AG08396 (cell line): Measurements from ENCODE around the gene PSMB7.

Experiments
- DNase-seq: peaks from one replicate; pipeline ENCODE4 v3.0.0; 2012; ENCODE audit warnings: low spot score, mixed read lengths

The PSMB7 gene

DNA sequence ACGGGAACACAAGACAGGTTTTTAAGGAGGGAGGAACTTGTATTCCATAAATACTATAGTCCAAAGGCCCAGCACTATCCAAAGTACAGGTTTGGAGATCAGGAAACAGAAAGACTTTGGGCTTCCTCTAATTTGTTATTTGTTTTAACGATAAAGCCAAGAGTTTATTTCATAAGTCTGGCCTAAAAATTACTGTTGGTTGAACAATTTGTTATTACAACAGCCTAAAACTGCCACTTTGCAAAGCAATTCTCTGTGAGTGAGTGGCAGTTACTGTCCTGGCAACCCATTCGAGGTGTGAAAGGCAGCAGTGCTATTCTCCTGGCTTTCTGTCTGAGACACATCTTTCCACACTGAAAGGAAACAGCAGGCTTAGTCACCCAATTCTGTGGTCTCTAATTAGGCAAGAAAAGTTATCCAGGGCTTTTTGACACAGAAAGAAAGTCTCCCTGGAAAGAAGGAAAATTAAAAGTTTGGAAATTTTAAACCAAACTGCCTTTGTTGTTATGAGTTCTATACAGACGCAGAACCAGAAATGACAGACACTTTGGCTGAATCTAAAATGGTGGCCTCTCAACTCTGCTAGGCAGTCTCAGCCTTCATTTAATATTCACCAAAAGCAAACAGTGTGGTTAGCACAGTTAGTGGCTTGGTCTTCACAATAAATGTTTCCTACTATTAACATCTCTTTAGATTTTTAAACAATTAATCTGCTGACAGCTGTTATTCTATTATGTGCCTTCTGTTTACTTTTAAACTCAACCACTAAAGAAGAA lies 33.9 kb downstream of the PSMB7 start:
- no peak for DNase-seq

DNA sequence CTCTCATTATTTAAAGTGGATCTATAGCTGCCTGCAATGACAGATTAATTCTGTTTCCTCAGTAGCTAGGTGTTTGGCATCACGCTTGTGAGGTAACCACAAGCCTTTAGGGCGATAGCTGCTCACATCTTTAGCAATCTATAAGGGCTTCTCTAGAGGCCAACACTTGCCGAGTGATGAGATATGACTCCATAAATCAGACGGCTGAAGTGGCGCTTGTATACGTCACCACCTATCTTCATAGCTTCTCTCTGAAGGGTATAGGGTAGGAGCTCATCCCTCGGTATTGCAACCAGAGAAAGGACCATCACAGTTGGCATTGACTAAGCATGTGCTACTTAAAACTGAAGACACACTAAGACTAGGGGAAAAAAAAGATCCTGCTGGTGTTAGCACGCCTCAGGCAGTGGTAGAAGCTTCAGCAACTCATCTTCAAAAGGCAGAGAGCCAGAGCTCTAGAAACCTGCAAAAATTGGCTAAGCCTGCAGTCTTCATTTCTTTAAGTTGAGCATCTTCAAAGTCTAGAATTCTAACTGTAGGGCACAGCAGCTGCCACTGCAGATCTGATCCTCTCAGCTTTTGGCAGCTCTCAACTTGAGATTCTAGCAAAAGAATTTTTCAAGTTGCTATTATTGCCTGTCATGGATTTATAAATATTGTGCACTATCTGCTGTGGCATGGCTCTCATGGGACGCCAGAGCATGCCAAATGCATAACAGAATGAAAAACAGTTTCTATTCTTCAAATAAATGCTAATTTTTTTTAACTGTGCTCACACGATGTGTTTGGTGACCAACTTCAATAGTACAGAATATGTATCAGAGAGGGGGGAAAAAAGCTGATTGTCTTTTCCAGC lies 37.5 kb downstream of the PSMB7 start:
- DNase-seq: no peak

DNA sequence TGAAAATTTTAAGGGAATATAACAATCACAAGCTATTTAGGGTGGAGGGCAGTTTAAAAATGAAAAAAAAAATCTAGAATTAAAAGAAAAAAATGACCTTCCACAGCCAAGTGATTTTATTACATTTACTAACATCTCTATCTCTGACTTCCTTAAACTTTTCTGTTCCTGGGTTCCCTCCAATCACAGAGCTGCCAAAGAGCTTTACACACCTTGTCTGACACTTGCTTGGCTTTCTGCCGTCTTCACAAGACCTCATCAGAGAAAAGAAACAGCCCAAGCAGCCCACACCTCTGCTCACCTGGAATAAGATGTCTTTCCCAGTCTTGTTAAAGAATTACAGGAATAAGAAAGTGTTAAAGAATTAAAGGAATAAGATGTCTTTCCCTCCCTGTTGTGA lies 38.9 kb downstream of the PSMB7 start:
- no peak for DNase-seq

DNA sequence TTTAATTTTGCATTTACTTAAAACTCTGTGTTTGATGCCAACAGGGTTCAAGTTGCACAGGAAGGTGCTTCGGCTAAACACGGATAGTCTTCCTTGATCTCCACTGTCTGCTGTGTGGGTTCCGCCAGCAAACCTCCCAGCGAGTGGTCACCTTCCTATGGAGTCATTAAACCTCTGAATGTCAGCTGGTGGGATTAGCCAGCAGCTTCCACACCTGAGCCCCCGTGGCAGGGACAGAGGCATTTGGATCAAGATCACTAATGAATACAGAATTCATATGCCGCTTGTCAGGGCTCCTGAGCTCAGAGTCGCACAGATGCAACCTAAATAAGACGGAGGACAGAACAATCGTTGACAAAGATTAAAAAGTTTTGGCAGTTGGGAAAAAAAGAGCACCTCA lies 39.5 kb downstream of the PSMB7 start:
- DNase-seq: no peak

DNA sequence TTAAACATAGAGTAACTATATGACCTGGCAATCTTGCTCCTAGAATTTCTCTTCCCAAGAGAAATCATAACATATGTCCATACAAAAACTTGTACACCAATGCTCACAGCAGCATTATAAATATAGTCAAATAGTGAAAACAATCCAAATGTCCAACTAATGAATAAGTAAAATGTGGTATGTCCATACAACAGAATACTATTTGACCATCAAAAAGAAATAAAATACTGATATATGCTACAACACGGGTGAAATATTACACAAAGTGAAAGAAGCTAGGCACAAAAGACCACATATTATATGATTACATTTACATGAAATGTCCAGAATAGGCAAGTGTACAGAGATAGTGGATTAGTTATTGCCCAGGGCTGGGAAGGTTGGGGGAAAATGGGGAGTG lies 41.4 kb downstream of the PSMB7 start:
- no peak for DNase-seq

DNA sequence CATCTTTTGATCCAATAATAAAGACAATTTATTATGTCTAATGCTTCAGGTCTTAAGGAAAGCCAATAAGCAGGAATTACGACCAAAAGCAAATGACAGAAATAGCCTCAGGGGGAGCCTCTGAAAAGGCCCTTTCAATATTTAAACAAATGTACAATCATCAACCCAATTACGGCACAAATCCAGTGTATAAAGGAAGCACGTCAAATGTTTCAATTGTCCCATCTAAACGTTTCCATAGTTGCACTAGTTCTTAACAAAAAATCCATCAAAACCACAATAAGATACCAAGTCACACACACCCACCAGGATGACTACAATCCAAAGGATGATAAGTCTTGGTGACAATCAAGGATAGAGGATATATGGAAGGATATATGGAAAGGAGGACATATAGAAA lies 41.9 kb downstream of the PSMB7 start:
- DNase-seq: no peak

DNA sequence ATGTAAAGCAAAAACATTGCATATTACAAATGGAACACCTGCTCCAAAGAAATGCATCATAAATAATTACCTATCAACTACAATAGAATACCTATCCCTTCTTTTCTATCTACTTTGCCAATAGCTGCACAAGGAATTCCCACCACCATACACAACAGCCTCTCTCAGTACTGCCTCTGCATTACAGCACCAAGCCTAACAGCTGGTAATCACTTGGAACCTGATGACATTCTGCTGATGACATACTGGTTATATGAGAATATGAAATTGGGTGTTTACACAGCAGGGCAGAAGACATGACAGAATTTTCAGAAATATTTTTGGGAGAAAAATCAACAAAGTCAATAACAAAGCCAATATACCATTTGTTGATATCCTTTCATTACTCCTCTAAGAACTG lies 43.2 kb downstream of the PSMB7 start:
- no peak for DNase-seq

DNA sequence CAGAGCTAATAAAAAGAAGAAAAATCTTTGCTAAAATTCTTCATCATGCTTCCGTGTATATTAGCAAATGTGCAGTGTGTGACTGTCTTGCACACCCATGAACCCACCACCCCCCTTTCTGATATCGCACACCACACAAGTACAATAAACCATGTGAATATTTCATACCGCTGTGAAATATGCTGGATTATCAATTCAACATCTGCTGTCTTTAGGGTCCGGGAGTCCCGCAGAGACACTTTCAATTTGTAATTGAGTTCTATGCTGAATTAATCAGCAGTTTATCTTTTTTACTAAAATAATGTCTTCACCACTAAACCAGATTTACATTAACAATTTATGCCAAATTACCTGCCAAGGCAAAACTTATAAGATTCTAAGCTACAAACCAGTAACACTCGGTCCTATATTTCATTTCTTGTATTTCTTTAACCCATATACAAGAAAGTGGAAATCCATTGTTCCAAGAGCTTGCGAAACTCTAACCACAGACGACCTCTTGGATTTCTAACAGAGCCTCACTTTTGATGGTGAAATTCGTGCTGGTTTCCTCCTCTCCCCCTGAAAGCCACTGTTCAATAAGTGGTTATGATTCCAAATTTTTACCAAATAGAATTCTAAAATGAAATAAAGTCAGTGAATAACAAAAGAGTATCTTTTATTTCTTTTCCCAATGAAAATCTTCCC lies 44.2 kb downstream of the PSMB7 start:
- no peak for DNase-seq

DNA sequence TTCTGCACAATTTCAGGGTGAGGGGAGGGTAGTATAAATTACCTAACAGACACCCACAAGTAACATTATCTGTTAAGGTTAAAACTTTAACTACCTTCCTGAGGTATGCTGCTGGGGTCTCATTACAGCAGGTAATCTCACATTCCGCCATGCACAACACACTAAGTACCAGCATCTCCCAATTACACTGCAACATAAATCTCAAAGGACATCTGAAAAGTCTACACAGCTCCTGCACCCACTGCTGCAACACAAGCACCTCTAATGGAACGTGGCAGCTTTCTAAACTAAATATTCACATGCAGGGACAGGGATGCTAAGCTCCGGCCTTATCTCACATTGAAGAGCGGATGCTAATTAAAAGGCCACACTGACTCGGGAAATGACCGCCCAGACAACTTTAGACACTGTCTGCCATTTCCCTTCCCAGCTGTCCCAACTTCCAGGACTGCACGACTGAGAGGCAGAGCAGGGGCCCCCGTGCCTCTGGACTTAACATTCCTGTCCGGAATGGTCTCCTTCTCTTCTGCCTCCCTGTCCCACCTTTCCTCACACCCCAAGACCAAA lies 45.9 kb downstream of the PSMB7 start:
- no peak for DNase-seq

DNA sequence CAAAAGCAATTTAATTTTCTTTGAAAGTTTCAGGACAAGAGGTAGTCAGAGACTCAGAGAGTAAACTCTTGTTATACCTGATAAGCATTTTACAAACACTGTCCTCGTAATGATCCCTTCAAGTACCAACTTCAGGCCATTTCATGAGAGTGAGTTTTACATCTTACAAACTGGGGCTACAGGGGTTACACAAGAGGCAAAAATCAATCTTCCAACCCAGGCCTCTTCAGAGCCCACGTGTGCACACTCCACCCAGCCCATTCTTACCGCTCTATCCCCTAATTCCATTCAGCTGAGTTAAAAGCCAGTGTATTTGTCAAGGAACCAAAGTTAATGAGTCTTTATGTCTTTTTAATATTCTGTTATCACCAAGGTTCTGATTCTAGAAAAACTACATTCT lies 46.5 kb downstream of the PSMB7 start:
- DNase-seq: no peak

DNA sequence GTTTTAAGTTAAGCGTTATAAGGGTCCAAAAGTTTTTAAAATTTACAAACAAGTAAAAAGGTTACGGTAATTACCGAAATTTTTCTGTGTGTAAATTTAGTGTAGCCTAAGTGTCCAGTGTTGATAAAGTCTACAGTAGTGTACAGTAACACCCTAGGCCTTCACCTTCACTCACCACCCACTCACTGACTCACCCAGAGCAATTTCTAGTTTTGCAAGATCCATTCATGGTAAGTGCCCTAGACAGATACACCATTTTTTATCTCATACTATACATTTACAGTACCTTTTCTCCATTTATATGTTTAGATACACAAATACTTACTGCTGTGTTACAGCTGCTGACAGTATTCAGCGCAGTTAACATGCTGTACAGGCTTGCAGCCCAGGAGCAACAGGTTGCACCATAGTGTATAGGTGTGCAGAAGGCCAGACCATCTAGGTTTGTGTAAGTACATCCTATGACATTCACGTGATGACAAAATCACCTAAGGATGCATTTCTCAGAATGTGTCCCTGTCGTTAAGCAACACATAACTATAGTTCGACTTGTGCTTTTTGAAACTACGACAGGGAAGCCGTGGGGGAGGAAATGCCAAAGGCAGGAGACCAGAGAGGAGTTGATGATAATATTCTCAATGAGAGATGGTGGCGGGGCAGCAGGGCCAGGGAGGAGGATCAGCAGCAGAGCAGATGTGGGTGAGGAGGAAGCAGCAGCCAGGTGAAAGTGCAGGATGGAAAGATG lies 48.6 kb downstream of the PSMB7 start:
- DNase-seq: no peak

DNA sequence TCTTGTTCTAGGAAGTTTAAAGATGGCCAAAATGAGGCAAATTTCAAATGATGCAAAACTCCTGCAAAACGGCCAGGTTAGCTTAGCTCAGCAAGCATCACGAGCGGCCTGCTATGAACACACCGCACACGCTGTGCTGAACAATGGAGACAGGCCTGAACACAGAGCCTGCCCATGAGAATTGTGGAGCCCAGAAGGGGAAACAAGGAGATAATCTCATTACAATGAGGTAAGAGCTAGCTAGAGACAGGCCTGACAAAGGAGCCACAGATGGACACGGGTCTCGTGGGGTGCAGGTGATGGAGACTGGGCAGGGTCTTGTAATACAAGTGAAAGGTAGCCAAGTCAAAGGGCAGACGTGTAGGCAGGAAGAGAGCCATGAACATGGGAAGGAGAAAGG lies 50.2 kb downstream of the PSMB7 start:
- DNase-seq: no peak

DNA sequence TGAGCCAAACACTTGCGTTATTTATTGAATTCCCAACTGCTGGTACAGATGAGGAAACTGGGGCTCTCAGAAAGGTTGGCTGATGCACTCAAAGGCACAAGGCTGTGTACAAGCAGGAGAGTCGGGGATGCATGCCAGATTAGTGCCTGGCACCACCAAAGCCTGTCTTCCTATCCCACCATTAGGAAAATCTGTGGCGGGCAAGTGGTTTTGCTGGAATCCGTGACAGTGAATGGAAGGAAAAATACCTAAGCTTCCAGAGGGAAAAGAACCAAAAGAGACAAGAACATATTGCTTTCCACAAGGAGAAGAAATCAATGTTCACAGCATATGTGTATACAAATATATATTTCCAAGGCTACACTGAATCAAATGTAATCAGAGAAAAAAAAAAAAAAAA lies 51.1 kb downstream of the PSMB7 start:
- no peak for DNase-seq

DNA sequence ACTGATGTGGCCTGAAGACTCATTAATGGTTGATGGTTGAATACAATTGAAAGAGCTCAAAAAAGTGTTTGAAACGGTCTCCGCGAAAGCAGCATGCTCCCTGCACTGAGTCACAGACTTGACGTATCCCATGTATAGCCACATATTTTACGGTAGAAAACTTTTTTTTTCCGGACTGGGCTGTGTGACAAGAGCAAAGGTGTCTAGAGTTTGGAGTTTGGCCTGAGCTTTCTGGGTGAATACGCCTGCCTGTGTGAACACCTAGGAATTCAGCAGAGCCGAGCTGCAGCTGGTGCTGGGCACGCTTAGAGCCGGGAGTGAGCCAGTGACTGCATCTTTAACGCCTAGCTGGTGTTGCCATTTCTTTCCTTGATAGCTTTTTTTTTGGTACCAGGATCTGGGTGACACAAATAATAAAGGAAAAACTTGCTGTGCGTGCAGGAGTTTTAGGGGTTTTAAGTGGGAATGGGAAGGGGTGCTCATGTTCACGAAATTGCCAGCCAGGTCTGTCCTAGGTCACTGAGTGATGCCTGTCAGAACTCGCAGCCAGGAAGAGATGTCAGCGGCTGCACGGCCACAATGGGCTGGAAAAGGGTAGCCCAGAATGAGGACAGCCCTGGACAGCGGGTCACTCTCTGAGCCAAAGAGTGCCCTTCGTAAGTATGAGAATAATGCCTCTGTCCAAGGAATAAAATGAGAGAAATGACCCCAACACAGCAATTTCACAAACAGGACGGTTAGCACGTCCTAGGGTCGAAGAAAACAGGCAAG lies 51.7 kb downstream of the PSMB7 start:
- no peak for DNase-seq

DNA sequence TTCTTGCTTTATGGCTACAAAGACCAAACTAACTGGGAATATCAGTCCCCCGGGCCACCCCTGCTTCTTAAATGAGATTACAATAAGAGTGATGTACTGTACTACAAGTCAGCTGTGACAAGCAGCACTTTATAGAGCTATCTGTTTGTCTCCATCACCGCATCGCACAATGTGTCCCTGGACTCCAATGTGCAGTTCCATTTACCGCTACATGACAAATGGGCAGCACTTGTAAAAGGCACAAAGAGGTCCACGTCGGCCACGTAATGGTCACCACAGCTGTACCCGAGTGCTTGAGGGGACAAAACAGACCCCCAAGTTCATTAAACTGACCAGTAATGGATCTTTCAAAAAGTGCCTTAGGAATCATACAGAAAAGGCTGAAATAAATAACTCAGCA lies 54.1 kb downstream of the PSMB7 start:
- DNase-seq: no peak

DNA sequence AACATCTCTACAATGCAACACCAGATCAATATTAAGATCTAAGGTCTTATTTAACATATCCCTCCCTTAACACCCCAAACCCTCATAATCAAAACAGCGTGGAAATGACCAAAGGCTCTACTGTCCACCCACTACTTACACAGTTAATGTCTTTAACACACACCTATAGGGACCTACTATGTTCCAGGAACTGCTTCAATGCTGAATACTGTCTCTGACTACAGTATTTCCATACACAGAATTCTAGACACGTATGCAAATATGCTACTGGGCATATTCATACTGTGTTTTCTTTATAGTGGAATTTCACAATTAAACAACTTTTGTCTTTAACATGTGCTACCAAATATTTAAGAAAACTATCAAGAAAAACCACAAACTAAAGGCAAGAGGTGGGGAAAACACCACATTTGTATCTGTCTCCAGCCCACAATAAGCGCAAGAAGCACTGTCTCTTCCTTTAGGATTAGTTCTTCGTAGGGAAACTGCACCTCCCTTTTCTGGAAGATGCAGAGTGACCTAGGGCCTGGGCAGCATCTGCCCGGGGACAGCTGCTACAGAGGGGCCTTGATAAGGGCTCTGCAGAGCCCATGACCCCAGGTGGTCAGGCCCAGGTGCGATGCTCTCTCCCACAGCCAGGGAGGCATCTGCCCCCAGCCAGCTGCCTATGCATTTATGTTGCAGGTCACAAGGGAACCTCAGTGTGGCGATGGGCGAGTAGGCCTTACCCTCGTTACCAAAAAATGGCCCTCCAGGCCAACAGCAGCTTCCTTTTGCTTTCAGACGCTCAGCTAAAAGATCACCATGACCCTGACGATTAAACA lies 55.2 kb downstream of the PSMB7 start:
- DNase-seq: no peak

DNA sequence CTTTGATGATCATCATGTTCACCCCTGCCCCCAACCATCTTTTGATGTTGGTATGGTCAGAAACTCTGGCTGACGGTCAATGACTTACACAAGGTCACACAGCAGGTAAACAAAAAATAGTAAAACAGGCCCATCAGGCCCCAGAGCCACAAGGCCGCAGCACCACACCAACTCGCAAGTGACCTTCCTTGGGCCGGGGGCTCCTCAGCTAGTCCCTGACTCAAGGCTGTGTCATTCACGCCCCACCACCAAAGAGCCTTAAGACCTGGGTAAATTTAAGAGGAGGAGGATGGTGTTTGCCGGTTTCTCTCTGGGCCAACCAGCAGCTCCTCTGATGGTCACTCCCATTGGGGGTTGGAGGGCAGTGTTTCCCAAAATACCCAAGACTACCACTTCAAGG lies 55.8 kb downstream of the PSMB7 start:
- no peak for DNase-seq

DNA sequence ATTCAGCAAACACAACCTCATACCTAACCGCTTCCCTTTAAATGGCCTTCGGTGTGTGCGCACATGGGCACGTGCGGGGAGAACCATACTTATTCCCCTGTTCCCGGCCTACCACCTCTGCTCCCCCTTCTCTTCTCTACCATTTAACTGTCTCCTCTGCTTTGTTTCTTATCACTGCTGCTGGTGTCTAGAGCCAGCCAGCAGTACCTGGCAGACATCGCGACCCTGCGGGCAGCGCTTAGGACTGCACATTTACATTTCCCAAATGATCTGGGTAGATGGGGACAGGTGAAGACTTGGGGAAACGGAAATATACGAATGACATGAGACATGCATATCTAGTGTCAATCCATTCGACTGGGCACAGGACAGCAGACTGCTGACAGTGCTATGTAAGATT lies 56.6 kb downstream of the PSMB7 start:
- DNase-seq: no peak

DNA sequence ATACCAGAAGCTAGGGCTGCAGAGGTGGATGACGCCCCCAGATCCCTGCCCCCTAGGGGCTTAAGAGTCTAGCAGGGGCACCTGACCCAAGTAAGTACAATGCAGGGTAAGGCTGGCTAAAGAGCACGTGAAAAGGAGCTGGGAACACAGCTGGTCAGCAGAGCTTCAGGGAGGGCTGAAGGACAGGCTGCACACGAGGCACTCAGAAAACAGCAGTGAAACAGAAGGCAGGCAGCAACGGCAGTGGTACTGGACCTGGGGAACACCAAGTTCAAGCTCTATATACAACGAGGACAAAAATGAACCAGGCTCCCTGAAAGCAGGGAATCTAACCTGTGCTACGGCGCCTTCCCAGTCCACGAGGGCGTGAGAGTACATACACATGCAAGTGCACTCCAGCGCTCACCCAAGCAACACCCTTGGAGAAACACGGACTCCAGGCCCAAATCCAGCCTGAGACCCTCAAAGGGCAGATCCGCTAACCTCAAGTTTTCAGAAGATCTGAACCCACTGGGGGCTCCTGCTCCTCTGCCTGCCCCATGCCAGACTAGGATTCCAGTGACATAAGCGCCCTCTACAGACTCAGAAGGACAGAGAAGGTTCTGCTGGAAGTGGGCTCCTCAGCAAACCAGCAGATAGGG lies 57.4 kb downstream of the PSMB7 start:
- no peak for DNase-seq
